ENCODE results near the gene POU3F2.

Gene POU3F2

DNA sequence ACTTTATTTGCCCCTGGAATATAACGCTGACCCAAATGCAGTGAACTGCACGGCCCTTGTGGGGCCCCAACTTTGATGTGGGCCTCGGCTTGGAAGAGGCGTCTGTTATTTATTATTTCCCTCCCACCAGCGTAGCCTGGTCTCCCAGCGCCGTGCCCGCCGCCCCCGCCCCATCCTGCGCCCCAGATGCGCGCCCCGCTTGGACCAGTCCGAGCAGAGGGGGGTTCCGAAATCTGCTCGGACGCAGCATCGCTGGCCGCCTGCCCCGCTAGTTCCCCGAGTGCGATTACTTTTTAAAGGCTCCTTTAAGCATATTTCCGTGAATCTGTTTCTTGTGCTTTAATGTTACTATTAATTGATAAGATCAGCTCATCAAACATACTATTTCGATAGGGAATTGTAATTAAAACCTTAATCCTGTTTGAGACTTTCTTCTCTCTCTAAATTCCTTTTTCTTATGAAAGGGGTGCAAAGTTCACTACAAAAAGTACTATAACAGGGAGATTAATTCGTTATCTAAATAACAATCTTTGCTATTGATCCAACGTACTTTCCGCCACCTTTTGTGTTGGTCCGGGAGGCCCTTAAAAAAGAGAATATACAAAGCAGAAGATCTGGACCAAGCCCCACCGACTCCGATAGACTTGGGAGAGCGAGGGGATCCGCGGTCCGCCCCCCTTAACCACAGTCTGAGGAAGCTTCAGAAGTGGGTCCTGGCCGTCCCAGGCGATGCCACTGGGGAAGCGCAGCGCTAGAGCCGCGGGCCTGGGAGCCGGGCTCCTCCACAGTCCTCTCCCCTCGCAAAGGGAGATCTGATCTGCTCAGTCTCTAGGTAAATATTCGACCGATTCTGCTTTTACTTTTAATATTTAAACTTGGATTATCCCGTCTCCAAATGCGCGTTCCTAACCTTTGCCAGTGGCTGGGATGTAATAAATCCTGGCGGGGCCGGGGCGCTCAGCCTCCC, 10.2 kb downstream of the POU3F2 start:
- DNase-seq (ENCODE audit: low spot score), result no peak

DNA sequence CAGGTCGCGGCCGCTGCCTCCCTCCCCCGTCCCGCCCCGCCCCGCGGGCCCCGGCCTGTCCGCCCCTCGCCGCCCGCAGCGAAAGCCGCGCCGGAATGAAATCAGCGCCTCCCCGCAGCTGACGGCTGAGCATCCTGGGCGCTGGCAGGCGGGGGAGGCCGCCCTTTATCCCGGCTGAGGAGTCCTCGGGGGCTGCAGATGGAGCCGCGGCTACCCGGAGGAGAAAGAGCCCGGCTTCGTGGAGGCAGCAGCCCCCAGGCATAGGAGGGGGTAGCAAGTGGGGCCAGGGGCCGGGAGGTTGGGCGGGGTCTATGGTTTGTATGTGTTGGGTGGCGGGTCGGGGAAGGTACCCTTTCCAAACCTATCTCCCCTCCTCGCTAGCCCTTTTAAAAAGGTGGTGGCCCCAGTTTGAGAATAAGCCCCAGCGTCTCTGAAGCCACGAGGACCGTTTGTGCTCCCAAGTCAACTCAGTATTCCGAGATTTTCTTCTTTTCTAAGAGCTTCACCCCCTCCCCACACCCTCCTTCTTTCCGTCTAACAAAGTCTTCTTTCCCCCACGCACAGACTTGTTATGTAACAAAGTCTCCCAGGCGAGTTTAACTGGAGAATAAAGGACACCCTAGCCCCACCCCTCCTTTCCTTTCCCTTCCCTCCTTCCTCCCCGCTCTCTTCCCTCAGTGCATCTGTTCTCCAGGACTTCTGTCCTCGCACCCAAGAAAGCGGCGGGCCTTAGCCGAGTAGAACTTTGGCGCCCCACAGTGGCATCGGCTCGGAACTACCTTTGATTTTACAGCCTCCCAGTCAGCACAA, 11.0 kb downstream of the POU3F2 start:
- peak; percentile 90 for DNase-seq (ENCODE audit: low spot score)

DNA sequence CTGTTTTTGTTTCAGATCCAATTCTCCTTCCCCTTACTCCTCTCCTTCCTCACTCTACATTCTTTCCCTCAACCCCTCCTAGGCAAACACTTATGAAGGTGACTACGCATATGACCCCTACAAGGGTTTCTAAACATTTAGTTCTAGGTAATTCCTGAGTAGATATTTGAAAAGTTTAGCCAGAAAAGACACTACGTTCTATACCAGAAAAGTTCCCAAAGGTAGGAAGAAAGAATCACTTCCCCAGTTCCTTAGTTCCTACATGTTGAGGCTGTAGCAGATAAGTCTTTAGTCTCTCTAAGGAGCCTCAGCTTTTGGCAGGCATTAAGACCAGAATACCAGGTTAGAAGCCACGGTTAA, 11.6 kb downstream of the POU3F2 start:
- DNase-seq (ENCODE audit: low spot score), result no peak

DNA sequence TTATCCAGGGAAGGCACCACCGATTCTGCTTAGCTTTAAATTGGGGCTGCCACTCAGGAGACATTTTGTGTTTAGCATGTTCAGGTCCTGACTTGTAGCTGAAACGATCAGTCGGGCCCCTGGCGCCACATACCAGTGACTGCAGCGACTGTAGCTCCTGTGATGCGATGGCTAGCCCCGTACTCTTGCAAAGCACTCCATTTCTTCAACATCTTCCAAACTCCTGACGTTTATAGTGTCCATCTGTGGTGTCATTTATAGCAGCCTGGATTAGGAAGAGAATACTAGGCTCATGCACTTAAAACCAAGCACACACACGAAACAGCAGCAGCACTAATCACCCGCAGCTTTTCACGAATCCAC, 13.0 kb downstream of the POU3F2 start:
- DNase-seq (ENCODE audit: low spot score), result no peak

DNA sequence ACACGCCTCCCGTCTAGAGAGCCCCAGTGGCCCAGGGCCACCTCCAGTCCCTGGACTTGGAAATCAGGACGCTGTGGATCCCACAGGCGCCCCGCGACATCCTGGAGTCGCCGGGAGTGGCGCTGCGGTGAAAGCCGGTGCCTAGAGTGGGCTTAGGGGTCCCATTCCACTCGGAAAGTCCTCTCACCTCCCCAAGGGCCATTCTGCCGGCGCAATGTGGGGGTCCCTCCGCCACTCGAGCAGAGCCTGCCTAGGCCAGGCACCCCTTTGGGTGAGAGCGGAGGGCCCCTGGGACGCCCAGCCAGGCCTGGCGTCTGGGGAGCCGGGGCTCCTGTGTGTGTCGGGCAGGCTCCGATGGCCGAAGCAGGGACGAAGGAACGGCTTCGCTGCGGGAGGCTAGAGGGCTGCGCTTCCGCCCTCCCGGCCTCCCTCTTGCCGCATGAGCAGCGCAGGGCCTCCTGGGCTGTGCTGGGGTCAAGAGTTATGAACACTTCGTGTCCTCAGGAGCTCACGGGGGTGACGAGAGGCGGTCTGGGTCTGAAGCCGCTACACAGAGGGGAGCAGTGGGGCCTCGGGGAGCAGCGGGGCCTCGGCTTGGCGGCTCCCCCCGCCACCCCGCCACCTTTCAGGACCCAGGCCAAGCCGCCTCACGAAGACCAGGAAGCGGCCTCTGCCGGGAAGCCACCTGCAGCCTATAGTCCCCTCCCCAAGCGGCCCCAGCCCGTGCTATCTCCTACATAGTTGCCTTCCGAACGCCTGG, 13.6 kb downstream of the POU3F2 start:
- no peak for DNase-seq (ENCODE audit: low spot score)

DNA sequence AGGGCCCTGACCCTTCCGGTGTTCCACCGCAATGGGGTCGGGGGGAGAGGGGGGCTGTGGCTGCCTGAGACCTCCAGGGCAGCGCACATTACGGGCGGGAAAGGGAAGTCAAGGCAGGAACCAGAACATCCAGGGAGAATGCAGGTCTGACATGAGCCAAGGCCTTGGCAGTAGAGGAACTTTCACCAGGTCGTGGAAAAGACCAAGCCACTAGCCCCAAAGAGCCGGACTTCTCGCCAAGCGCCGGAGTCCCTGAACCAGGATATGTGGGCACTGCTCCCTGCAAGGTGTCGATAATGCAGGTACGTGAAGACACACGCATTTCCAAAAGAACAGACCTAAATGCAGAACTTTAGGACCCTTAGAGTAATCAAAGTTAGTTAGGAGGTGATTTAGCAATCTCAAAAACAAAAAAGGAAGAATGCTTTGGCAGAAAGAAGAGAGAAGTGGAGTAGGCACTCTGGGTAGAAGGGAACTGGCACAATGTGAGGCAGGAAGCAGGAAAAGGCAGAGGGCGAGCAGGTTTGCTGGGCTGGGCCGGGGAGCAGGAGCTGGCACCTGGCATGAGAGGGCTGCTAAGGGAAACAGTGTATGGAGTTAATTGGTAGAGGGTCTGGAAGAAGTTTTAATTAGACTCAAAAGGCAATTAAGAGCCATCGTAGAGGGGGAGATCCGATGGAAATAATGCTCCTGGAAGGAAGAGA, 14.3 kb downstream of the POU3F2 start:
- no peak for DNase-seq (ENCODE audit: low spot score)

DNA sequence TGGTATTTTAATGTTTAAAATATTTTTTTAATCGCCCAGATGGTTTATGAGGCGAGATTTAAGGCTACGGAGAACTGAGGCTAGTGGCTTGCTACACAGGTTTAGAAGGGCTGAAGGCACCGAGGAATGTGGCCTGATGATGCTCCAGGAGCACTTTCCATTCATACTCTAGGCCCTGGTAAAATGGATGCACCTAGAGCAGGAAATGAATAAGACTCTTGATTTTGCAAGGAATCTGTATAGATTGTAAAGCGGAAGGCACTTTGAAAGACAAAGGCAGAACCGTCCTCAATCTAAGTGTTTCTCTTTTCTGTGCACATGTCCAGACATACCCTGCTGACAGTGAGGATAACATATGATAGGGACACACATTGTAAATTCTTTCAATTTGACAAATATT, 30.1 kb downstream of the POU3F2 start:
- DNase-seq (ENCODE audit: low spot score), result no peak

DNA sequence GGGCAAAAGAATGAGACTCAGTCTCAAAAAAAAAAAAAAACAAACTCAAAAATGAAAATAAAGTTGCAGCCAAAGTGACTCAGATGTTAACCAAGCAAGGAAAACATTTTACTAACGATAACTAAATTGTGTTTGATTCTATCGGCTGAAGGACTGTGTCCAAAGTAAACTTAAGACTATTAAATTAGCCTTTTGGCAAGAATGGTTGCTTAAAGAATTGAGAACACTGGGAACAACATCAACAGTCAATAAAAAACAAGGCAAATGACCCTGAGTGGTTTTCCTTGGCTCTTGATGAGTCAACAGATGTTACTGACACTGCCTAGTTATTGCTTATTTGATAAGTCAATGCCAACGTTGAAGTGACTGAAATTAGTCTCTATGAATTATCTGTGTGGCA, 36.7 kb downstream of the POU3F2 start:
- no peak for DNase-seq (ENCODE audit: low spot score)

DNA sequence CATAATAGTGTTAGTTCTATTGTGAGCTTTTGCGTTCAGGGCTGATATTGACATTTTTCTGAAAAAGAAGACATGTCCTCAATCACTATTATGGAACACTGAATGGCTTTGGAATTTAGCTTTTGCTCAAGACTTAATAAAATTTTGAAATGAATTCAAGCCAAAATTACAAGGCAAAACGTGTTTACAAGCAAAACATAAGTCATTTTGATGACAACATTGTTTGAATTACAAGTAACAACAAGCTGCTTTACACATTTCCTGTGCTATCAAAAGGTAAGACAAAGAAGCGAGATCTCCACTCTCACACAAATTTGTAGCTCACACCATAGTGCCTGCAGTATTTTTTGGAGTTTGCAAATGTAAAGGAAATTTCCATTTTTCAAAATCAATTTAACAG, 37.4 kb downstream of the POU3F2 start:
- DNase-seq (ENCODE audit: low spot score), result no peak

DNA sequence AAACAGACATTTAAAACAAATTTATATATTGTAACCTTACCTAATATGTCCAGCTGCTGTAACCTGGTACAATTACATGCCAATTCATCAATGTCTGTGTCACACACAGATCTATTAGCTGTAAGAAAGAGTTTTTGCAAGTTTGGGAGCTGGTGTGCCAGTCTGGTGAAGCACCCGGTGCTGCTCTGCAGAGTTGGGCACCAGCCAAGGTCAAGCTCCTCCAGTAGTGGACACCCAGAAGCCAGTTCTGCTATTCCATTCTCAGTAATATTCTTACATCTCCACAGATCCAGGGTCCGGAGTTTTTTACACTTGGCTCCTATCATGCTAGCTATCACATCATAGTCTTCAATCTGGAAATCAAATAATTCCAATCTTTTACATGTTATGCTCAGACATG, 41.0 kb downstream of the POU3F2 start:
- DNase-seq (ENCODE audit: low spot score), result no peak

DNA sequence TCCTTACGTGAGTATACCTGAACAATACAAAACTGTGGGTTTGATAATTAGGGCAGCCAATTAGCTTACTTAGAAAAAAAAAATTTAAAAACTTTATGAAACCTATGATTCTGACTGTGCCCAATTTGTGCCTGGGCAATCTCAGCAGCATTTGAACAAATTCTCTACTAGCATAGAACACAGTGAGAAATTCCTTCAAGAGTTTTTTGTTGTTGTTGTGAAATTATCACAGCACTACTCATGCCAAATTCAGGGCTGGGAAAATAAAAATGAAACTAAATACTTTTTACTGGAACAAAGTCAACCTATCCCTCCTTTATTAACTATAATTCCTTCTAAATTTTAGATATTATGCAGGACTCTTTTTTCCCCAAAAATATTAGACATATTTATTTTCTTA, 42.9 kb downstream of the POU3F2 start:
- no peak for DNase-seq (ENCODE audit: low spot score)

DNA sequence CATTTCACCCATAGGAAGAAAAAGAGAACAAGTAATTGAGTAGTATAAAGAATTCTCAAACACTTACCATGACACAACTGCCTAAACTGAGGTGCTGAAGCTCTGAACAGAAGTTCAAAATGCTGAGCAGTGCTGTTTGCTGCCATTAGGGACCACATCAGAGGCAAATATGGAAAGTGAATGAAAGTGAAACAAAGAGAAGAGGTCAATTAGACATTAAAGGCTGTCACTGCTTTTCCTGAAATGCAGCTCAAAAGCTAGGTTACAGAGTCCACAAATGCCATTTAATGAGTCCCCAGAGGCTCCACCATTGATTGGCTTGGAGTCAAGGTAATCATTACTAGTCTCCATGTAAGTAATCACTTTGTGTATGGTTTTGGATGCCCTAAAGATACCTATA, 46.1 kb downstream of the POU3F2 start:
- DNase-seq (ENCODE audit: low spot score), result no peak

DNA sequence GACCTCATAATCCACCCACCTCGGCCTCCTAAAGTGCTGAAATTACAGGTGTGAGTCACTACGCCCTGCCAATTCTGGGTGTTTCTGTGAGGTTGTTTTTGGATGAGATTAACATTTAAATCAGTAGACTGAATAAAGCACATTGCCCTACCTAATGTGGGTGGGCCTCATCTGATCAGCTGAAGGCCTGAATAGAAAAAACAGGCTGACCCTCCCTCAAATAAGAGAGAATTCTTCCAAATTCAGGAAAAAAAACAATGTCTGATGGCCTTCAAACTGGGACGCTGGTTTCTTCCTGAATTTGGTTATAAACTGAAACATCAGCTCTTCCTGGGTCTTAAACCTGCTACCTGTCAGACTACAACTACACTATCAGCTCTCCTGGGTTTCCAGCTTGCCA, 51.0 kb downstream of the POU3F2 start:
- no peak for DNase-seq (ENCODE audit: low spot score)

DNA sequence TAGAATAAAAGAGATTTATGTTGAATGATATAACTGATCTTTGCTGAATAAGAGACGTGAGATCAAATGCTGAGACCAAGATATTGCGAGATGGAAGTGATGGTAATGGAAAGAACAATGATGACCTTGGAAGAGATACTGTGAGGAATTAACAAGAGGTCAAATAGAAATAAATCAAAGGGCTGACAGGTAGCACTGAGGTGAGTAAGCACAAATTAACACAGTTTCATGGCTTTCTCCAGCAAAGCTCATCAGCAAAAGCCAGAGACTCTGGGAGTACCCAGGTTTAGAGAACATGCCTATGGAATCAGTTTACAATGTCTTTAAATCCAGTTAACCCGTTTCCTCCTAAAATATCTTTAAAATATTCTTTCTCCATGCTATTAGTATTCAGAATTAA, 53.3 kb downstream of the POU3F2 start:
- no peak for DNase-seq (ENCODE audit: low spot score)

All from AG08396 (cell line).